Measurements from ENCODE around the gene FBRSL1.
A peak's percentile ranks its signal among the peaks of the same experiment; 100 is the strongest.
"Not testable (repeated sequence)": the region's sequence is repeated elsewhere in the genome, so short reads cannot be mapped to it uniquely, and the experiment has no call there.

Gene FBRSL1

DNA sequence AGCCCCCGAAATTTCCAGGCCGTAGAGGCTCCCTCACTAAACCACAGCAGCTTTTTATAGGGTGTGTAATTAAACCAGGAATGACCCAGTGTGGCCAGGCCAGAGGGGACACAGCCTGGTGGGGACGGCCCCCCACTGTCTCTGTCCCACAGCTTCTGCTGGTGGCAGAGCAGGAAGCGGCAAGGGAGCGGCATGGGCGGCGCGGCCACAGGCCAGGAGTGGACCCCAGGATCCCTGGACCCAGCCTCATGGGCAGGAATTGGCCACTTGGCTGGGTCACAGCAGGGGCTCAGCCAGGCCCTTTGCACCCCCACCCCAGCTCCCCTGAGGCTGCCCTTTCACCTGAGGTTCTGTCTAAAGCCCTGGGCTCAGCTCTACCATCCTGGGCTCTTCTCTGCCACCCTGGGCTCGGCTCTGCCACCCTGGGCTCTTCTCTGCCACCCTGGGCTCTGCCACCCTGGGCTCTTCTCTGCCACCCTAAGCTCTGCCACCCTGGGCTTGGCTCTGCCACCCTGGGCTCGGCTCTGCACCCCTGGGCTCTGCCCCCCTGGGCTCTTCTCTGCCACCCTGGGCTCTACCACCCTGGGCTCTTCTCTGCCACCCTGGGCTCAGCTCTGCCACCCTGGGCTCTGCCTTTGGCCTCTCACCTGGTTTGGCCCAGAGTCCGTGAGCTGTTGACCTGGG lies 39.3 kb downstream of the FBRSL1 start:
- no peak for DNase-seq

DNA sequence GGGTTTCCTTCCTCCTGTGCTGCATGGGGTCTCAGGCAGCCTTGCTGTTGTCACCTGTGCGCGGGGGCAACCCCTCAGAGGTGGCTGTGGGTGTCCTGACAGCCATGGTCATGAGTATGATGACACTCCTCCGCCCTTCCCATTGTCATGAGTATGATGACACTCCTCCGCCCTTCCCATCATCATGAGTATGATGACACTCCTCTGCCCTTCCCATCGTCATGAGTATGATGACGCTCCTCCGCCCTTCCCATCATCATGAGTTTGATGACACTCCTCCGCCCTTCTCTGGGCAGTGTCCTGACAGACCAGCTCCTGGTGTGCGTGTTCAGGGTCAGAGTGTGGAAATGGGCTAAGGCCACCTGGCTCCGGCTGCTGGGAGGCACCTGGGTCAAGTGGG lies 40.0 kb downstream of the FBRSL1 start:
- DNase-seq = no peak

DNA sequence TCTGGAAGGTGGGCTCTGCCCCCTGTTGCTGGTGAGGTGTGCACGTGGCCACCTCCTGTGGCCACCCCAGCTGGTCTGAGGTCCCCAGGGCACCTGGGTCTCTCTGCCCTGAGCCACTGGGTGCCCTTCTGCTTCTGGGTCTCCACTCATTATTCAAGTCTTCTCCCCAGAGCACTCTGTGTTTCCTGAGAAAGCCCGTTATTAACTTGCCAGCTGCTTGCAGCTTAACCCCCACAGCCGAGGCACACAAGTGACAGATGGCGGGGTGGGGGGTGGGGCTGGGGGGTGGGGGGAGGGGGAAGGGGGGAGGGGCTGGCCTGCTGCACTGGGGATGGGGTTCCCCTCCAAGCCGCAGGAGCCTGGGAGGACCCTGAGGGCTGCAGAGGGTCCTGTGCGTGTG lies 40.5 kb downstream of the FBRSL1 start:
- DNase-seq = no peak

DNA sequence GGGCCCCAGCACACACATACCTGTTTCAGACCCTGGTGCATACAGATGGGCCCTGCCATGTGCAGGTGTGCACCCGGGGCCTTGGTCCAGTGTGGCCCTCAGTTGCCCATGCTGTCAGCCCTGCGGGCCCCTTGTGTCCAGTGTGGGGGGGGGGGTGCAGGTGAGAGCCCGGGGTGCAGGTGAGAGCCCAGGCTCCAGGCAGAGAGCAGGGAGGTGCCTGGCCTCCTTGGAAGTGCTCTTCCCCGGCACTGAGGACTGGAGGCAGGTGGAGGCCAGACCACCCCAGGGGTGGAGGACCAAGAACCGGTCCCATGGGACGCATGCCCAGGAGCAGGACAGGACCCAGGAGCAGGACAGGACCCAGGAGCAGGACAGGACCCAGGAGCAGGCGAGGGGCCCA lies 40.9 kb downstream of the FBRSL1 start:
- DNase-seq = no peak

DNA sequence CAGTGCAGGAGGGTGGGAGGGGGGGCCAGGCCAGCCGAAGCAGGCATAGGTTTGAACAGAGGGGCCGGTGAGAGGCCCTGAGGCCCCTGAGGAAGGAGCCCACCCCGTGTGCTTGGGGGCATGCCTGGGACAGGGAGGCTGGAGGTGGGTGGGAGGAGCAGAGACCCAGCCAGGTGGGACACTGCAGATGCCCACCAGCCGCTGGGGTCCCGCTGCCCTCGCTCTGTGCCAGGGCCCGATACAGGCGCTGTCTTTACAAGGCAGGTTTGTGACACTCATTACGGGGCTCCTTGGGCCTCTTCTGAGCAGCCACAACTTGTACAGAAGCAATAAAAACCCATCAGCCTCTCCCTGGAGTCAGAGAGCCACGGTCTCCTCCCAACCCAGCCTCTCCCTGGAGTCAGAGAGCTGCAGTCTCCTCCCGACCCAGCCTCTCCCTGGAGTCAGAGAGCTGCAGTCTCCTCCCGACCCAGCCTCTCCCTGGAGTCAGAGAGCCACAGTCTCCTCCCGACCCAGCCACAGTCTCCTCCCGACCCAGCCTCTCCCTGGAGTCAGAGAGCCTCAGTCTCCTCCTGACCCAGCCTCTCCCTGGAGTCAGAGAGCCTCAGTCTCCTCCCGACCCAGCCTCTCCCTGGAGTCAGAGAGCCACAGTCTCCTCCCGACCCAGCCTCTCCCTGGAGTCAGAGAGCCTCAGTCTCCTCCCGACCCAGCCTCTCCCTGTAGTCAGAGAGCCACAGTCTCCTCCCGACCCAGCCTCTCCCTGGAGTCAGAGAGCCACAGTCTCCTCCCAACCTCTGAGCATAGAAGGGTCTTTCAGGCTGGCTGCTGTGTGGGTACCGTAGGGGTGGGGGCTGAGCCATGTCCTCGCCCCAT lies 43.0 kb downstream of the FBRSL1 start:
- DNase-seq = not testable (repeated sequence)

DNA sequence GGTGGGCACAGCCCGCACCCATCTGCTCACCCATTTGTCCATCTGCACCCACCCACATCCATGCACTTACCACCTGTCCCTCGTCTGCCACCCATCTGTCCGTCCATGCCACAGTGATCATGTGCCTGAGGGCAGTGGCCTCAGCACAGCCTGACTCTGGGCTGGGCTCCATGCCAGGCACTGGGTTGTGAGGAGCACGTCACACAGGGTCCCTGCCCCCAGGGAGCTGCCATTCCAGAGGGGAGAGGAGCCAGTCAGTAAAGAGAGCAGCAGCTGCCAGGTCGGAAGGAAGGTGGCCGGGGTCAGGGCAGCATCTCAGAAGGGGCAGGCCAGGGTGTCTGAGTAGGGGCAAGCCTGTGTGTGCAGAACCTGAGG lies 43.6 kb downstream of the FBRSL1 start:
- no peak for DNase-seq

DNA sequence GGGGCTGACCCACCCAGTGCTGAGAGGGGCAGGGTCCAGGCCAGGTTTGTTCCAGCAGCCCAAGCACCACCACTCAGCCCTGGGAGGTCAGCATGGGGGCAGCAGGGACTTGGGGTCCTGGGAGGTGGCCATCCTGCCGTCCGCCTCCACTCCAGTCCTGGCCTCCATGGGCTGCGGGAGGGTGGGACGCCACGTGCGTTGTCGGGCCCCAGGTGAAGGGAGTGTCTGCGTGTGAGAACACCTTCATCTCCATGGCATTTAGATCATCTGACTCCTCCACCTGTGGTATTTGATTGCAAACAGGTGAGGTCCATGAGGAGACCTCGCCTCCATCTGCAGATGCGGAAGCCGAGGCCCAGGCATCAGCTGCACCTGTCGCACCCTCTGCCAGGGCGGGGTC lies 44.1 kb downstream of the FBRSL1 start:
- DNase-seq = no peak

DNA sequence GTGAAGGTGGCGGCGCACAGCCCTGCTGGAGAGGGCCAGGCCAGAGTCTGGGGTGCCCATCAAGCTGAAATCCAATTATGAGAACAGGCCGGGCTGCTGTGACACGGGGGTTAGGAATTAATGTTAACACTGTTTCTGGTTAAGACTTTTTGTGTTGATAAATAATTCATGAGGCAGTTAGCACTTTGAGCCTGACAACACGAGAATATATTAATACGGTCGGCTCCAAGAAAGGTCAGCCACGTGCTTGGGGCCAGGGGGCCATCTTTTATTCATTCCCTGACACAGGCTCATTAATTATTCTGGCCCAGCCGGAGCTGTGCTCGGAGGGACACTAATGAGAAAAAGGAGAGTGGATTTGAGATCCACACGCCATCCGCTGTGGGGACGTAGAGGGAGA lies 45.1 kb downstream of the FBRSL1 start:
- no peak for DNase-seq

DNA sequence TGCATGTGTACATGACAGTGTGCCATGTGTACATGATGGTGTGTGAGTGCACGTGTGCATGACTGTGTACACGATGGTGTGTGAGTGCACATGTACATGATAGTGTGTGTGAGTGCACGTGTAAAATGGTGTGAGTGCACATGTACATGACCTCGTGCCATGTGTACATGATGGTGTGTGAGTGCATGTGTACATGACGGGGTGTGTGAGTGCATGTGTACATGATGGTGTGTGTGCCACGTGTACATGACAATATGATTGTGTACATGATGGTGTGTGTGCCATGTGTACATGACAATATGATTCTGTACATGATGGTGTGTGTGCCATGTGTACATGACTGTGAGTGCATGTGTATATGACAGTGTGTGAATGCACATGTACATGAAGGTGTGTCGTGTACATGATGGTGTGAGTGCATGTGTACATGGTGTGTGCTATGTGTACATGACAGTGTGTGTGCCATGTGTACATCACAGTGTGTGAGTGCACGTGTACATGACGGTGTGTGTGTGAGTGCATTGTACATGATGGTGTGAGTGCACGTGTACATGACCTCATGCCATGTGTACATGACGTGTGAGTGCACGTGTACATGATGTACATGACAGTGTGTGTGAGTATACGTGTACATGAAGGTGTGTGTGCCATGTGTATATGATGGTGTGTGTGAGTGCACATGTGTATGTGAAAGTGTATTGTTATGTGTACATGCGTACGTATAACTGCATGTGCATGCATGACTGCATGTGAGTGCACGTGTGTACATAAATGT lies 46.3 kb downstream of the FBRSL1 start:
- DNase-seq = no peak

DNA sequence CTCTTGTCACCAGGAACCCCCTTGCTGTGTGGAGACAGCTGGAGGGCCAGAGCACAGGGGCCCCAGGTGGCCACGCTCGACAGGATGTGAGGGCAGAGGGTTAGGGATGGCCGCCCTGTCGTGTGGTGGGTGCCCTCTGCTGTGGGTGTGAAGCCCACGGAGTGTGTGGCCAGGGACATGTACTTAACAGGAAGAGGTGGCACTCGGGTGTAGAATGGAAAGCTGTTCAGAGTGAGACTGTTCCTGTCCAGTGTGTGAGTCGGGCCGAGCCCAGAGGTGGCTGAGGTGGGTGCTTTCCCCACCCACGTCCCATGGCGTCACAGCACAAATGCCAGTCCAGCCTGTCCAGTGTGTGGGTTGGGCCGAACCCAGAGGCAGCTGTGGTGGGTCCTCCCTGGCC lies 47.1 kb downstream of the FBRSL1 start:
- no peak for DNase-seq

DNA sequence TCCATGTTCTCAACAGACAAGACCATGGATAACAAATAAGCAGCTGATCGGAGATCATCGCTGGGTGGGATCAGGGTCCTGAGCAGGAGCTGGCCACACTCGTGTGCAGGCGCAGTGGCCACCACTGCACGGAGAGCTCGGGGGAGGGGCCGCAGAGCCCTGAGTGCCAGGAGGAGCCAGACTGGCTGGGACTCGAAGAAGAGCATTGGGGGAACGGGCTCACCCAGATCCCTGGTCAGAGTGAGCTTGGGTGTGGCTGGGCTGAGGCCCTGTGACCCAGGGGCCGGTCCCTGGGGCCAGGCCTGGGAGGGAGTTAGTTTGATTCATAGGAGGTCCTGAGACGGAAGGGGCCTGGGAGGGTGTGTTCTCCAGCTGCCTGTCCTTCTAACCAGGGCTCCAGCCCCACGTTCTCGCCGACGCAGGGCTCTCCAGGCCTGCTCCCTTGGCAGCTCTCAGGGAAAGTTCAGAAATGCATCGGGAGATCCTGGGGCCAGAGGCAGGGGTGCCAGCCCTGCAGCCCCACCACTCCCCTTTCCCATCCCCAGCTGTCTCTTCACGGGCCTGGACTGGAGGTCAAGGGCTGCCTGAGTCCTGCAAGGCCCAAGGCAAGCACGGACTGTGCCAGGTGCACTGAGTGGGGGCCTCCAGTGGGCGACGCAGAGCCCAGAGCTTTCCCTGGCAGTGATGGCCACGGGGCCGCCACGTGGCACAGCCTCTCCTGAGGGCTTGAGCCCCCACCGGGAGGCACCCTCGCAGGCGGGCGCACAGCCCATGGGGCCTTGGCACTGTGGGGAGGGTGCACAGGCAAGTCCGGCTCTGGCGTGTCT lies 48.1 kb downstream of the FBRSL1 start:
- DNase-seq = no peak

DNA sequence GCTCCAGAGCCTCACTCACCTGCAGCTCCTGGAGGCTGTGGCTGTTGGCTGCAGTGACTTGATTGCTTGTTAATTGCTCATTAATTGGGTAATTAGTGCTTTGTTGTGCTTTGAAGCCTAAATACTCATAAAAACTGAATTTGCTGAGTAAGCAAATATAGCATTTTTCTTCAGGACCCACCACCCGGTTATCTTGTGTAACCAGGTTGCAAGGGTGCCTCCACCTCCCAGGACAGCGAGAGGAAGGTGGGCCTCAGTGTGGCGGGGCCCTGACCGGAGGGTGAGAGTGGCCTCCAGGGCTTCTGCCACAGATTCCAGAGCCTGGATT lies 48.7 kb downstream of the FBRSL1 start:
- DNase-seq = no peak

DNA sequence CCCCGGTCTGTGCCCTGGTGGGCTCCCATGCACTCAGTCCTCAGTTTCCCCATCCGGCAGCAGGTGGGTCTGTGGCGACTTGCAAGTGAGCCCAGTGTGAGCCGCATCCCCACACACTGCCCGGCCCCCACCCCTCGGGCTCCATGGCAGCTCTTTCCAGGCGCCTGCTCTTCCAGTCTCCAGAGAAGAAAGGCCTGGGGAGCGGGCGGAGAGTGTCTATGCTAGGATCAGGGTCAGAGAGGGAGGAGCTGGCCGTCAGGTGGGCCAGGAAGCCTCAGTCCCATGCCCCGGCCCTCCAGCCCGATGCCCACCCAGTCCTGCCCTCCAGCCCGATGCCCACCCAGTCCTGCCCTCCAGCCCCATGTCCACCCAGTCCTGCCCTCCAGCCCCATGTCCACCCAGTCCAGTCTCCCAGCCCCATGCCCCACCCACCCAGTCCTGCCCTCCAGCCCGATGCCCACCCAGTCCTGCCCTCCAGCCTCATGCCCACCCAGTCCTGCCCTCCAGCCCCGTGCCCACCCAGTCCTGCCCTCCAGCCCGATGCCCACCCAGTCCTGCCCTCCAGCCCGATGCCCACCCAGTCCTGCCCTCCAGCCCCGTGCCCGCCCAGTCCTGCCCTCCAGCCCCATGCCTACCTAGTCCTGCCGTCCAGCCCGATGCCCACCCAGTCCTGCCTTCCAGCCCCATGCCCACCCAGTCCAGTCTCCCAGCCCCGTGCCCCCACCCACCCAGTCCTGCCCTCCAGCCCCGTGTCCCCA lies 49.2 kb downstream of the FBRSL1 start:
- DNase-seq = no peak

DNA sequence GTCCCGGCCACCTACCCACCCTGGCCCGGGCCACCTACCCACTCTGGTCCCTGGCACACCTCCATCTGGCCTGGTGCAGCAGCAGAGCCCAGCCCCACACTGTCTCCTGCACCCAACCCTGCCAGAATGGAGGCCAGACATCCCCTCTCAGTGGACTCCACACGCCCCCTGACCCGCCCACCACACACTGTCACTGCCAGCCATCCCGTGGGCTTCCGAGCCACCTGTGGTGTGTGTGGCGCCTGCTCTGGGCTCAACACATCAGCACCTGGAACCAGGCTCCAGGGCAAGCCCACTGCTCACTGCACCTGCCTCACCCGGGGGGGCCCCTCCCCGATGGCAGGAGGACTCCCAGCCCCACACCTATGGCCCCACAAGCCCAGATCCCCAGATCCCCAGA lies 50.5 kb downstream of the FBRSL1 start:
- no peak for DNase-seq

DNA sequence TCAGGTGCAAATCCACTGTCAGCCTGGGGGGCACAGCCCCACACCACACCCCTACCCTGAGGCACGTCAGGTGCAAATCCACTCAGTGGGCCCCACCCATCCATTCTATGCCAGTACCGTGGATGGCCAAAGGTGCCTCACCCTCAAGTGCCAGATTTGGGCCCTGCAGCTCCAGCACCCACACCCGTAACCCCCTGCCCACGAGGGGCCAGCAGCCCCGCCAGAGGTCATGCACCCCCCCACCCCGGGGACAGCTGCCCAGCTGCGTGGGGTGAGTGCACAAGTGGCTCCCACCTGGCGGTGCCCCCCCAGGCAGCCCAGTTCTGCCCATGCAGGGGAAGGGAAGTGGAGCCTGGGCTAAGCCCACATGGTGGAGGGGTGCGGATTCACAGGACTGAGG lies 51.2 kb downstream of the FBRSL1 start:
- no peak for DNase-seq

DNA sequence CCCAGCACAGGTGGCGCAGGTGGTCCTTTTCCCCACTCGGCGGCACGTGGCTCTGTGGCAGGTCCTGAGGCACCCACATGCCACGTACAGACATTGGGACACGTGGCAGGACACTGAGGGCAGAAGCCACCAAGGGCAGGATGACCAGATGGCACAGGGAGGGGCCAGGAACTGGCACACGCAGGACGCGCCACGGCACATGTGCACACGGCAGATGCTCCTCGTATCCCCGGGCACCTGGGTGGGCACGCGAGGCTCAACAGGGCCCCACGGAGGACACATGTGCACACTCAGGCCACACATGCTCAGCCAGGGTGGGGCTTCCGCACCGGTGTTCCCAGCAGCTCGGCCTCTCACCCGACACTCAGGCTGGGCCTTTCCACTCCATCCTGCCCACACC lies 52.0 kb downstream of the FBRSL1 start:
- no peak for DNase-seq

DNA sequence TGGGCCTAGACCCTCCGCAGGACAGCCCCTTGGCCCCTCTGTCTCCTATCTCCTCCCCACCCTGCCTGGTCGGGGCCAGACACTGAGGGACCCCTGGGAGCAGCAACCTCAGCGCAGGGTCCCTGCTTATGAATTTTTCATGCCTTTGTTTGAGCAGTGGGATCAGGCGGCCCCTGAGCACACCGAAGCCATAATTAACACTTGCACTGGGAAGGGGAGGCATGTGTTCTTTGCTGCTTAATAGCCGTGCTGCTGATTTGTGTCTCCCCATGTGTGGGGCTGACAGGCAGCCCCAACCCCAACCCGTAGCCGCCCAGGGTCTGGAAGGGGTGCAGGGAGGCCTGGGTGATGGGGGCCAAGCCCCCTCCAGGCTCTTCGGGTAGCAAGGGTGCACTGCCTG lies 52.7 kb downstream of the FBRSL1 start:
- no peak for DNase-seq

DNA sequence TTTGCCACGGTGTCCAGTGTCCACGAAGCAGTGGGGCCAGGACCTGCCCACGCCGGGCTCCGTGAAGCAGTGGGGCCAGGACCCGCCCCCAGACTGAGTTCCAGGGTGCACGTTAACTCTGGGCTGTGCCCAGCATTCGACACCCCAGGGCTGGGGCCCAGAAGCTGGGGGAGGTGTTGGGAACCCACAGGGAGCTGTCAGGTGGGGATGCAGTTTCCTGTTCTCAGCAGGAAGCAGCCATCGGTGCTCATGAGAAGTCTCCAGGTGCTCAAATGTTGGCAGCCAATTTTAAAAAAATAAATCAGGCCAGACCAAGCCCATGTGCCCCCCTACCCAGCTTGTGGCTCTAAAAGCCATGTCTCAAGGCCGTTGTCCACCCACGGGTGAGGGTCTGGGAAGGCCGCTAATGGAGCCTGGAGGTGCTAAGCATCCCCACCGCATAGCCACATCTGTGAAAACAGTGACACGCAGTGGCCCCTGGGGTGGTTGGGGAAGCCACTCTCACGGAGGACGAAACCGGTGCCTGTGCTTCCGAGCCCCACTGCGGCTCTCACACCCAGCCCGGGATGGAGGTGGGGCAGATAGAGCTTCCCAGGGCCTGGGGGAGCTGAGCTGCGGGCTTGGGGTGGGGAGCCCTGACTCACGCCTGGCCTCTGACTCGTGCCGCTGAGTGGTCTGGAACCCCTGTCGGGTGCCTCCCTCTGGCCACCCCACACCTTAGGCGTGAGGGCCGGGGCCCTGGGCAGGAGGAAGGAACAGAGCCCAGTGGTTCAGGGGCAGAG lies 53.5 kb downstream of the FBRSL1 start:
- DNase-seq = peak in 1 of 2 experiments; percentile 44

DNA sequence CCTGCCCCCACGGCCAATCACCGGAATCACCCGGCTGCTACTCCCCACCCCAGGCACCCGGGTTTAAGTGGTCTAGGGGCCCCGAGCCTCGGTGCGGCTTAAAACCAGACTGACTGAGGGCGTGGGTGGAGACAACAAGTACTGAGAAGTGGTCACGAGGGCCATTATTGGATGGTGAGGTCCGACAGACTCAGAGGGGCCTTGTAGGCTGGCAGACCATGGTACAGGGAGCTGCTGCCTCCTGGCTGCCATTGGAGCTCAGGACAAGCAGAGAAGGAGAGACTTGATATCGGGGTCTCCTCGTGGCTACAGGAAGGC lies 54.1 kb downstream of the FBRSL1 start:
- DNase-seq = no peak

DNA sequence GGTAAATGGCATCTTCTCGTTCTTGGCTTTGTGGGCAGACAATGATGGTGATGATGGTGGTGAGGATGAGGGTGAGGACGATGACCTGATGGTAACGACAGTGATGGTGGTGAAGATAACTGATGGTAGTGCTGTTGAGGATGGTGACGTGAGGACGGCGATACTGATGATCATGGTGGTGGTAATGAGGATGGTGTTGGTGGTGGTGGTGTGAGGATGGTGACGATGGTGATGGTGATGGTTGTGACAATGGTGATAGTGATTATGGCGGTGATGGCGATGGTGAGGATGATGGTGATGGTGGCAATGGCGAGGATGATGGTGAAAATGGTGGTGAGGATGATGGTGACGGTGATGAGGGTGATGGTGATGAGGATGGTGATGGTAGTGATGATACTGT lies 54.5 kb downstream of the FBRSL1 start:
- DNase-seq = no peak

DNA sequence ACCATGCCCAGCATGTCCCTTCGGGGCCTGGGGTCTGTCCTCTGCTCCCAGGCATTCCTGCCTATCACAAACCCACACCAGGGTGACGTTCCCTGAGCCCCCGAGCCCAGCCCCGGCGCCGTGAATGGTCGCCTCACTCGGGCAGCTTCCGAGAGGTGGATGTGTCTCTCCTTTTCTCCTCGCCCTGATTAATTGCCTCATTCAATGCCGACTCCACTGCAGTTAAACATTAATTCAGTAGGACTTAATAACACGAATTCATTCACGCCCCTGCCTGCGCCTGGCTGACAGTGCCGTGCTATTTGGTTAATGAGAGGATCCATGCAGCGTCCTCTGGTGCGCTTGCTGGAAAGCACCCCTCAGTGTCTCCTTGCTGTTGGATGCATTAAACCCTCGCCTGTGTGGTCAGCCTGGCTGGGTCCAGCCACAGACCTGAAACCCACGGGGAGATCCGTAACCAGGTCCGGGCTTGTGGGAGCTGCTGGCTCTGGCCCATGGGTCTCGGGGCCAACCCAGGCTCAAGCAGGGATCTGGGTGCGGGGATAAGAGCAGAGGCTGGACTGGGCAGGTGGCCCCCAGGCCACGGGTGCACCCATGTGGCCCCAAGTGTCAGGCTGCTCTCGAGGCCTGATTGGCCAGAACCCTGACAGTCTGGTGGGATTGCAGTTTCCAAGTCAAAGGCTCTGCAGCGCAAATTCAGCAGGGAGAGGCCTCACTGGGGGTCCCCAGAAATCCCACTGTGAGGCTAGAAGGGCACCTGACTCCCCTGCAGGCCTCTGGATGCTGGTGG lies 55.4 kb downstream of the FBRSL1 start:
- DNase-seq = no peak
